Neural progenitor cell (in vitro differentiated cells): ENCODE results near the gene SNUPN. TPM values are rescaled to one million over a fixed set of nuclear protein-coding genes. Genes with fewer than 3 reads are reported as not detected.

Source experiments
- DNase-seq: peaks from one replicate; pipeline ENCODE4 v3.0.0-alpha.2; 2016; ENCODE audit warnings: low spot score
- H2AFZ ChIP-seq: fragments of 200-600 bp; sonication (generic); replicated peaks from 2 replicates; pipeline ENCODE4 v1.6.1; 2016; ENCODE audit warnings: antibody characterized with exemption
- H3F3A ChIP-seq: fragments of 200-600 bp; sonication (generic); 2 replicates; pipeline ENCODE4 v1.6.1; 2016; ENCODE audit warnings: antibody characterized with exemption, low read depth
- H3K27ac ChIP-seq: fragments of 200-600 bp; sonication (generic); 2 replicates; pipeline ENCODE4 v1.5.1; 2016; ENCODE audit warnings: mild to moderate bottlenecking
- H3K27me3 ChIP-seq: fragments of 200-600 bp; sonication (generic); 2 replicates; pipeline ENCODE4 v1.6.1; 2016; ENCODE audit warnings: mild to moderate bottlenecking, moderate library complexity
- H3K36me3 ChIP-seq: fragments of 200-600 bp; sonication (generic); 2 replicates; pipeline ENCODE4 v1.5.1; 2016
- H3K4me1 ChIP-seq: fragments of 200-600 bp; sonication (generic); 2 replicates; pipeline ENCODE4 v1.6.1; 2016; ENCODE audit warnings: mixed run types
- H3K4me2 ChIP-seq: fragments of 200-600 bp; sonication (generic); 2 replicates; pipeline ENCODE4 v1.6.1; 2016
- H3K4me3 ChIP-seq: fragments of 200-600 bp; sonication (generic); 2 replicates; pipeline ENCODE4 v1.5.1; 2016
- H3K79me2 ChIP-seq: fragments of 200-600 bp; sonication (generic); 2 replicates; pipeline ENCODE4 v1.6.1; 2016; ENCODE audit warnings: low read depth
- H3K9ac ChIP-seq: fragments of 200-600 bp; sonication (generic); 2 replicates; pipeline ENCODE4 v1.6.1; 2016
- H3K9me3 ChIP-seq: fragments of 200-600 bp; sonication (generic); 2 replicates; pipeline ENCODE4 v1.5.1; 2016; ENCODE audit warnings: low read depth
- H4K20me1 ChIP-seq: fragments of 200-600 bp; sonication (generic); 2 replicates; pipeline ENCODE4 v1.6.1; 2016; ENCODE audit warnings: low read depth
- H3K27ac Mint-ChIP-seq: 3 replicates; pipeline ENCODE4 v1.8.0; 2021; ENCODE audit warnings: mixed read lengths
- H3K27me3 Mint-ChIP-seq: 2 replicates; pipeline ENCODE4 v1.8.0; 2022; ENCODE audit warnings: low read depth, mild to moderate bottlenecking, inconsistent platforms, moderate library complexity, mixed read lengths; ENCODE audit not compliant: insufficient read depth
- H3K36me3 Mint-ChIP-seq: 3 replicates; pipeline ENCODE4 v1.8.0; 2021; ENCODE audit warnings: mixed read lengths
- H3K4me1 Mint-ChIP-seq: 3 replicates; pipeline ENCODE4 v1.8.0; 2021; ENCODE audit warnings: mixed read lengths
- H3K4me3 Mint-ChIP-seq: 3 replicates; pipeline ENCODE4 v1.8.0; 2021; ENCODE audit warnings: mild to moderate bottlenecking, moderate library complexity, mixed read lengths
- H3K9me3 Mint-ChIP-seq: 3 replicates; pipeline ENCODE4 v1.8.0; 2020; ENCODE audit warnings: mixed read lengths
- EZH2 ChIP-seq: fragments of 200-600 bp; sonication (generic); IDR thresholded peaks from 2 replicates; pipeline ENCODE4 v1.6.1; 2017; ENCODE audit warnings: antibody characterized with exemption, mild to moderate bottlenecking, moderate library complexity
- EZH2phosphoT487 ChIP-seq: fragments of 200-600 bp; sonication (generic); IDR thresholded peaks from 2 replicates; pipeline ENCODE4 v1.6.1; 2017; ENCODE audit warnings: antibody characterized with exemption
- total RNA-seq: library from RNA; depleted of rRNA; stranded (reverse); fragments of >200 nt; gene quantifications from 2 replicates; pipeline ENCODE4 v1.2.3, GENCODE V29; 2015; ENCODE audit warnings: low replicate concordance
- TF ChIP-seq, protein P1 (sequence below): fragments of 200-600 bp; sonication (generic); IDR thresholded peaks from 2 replicates; pipeline ENCODE4 v1.5.1; 2017; ENCODE audit warnings: antibody characterized with exemption, mild to moderate bottlenecking

SNUPN gene
- total RNA-seq, 1 donor from 2014 or later, result 18.4 TPM

DNA sequence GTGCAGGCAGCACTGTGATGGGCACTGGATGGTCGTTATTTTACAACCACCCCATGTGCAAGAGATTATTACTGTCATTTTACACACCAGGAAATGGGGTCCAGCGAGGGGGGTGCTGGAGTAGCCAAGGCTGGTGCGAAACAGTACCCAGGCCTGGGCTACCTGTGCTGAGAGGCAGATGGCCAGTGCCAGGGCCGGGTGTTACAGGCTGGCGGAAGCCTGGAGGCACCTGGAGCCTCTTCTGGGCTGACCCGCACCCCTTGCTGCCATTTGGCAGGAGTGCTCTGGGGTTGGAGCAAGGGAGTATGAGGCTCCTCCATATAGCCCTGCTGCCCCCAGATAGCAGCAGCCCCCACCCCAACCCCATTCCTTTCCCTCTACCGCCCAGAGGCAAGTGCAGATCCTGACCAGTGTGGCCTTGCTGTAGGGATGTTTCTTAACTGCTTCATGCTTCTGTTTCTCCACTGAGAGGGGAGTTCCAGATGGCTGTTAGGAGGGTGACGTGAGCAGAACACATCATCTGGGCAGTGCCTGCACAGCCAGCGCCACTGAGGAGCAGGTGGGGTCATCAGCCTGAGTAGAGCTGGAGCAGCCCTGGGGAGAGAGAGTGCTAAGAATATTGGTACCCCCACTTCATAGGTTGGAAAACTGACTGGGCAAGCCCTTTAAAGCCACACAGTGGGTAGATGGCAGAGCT lies 37.4 kb upstream of the SNUPN start:
- no peak overlapping the region for H3K9ac ChIP-seq
- no peak for DNase-seq
- H3K27me3 ChIP-seq, result no peaks in the 10 kb centered on the region
- no peaks in the 10 kb centered on the region for H3K4me1 ChIP-seq
- H4K20me1 ChIP-seq, result peaks cover 16% of the 10 kb centered on the region
- H3K79me2 ChIP-seq, result no peaks in the 10 kb centered on the region
- H3K27ac Mint-ChIP-seq, result no peak overlapping the region
- no peak overlapping the region for H3K4me2 ChIP-seq
- no peaks in the 10 kb centered on the region for H3K9me3 ChIP-seq
- H3K4me1 Mint-ChIP-seq, result peaks cover 7% of the 10 kb centered on the region
- H3K4me3 ChIP-seq, result no peak overlapping the region
- peaks cover 3% of the 10 kb centered on the region for H3K36me3 Mint-ChIP-seq
- H3K9me3 Mint-ChIP-seq, result no peaks in the 10 kb centered on the region
- H3F3A ChIP-seq, result no peaks in the 10 kb centered on the region
- H3K4me3 Mint-ChIP-seq, result no peak overlapping the region
- peaks cover 2% of the 10 kb centered on the region for H3K27me3 Mint-ChIP-seq
- H3K36me3 ChIP-seq, result no peaks in the 10 kb centered on the region
- no peak overlapping the region for H3K27ac ChIP-seq
- no peak overlapping the region for H2AFZ ChIP-seq
- TF ChIP-seq, protein P1, sequence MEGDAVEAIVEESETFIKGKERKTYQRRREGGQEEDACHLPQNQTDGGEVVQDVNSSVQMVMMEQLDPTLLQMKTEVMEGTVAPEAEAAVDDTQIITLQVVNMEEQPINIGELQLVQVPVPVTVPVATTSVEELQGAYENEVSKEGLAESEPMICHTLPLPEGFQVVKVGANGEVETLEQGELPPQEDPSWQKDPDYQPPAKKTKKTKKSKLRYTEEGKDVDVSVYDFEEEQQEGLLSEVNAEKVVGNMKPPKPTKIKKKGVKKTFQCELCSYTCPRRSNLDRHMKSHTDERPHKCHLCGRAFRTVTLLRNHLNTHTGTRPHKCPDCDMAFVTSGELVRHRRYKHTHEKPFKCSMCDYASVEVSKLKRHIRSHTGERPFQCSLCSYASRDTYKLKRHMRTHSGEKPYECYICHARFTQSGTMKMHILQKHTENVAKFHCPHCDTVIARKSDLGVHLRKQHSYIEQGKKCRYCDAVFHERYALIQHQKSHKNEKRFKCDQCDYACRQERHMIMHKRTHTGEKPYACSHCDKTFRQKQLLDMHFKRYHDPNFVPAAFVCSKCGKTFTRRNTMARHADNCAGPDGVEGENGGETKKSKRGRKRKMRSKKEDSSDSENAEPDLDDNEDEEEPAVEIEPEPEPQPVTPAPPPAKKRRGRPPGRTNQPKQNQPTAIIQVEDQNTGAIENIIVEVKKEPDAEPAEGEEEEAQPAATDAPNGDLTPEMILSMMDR, result no peak
- TF ChIP-seq EZH2phosphoT487 (no peak), EZH2 (no peak)

DNA sequence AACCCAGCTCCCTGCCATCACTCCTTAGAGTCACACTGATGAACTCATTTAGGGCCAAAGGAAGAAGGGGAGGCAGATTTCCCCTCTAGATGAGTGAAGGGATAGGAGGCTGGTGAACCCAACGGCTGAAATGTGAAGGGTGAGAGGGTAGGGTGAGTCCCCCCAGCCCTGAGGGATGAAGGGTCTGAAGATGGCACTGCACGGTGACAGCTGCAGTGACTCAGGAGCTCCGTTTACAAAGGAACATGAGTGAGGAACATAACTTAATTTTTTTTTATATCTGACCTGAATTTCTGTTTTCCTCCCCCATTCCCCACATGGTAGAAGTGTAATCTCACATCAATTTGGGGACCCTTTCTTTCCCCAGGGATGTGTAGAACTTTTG lies 36.2 kb upstream of the SNUPN start:
- Histone ChIP-seq H3K9ac (no peak overlapping the region), H3K4me3 (no peak overlapping the region), H3K4me2 (no peak overlapping the region), H3K9me3 (no peaks in the 10 kb centered on the region), H3K27me3 (no peaks in the 10 kb centered on the region), H3K79me2 (no peaks in the 10 kb centered on the region), H2AFZ (no peak overlapping the region), H3K36me3 (no peaks in the 10 kb centered on the region), H3K27ac (no peak overlapping the region), H3F3A (no peaks in the 10 kb centered on the region), H3K4me1 (no peaks in the 10 kb centered on the region), H4K20me1 (peaks cover 20% of the 10 kb centered on the region)
- Mint-ChIP-seq H3K36me3 (peaks cover 3% of the 10 kb centered on the region), H3K27ac (no peak overlapping the region), H3K9me3 (no peaks in the 10 kb centered on the region), H3K27me3 (peaks cover 2% of the 10 kb centered on the region), H3K4me1 (peaks cover 7% of the 10 kb centered on the region), H3K4me3 (no peak overlapping the region)
- no peak for DNase-seq
- TF ChIP-seq, protein P1, result no peak
- TF ChIP-seq EZH2 (no peak), EZH2phosphoT487 (no peak)

DNA sequence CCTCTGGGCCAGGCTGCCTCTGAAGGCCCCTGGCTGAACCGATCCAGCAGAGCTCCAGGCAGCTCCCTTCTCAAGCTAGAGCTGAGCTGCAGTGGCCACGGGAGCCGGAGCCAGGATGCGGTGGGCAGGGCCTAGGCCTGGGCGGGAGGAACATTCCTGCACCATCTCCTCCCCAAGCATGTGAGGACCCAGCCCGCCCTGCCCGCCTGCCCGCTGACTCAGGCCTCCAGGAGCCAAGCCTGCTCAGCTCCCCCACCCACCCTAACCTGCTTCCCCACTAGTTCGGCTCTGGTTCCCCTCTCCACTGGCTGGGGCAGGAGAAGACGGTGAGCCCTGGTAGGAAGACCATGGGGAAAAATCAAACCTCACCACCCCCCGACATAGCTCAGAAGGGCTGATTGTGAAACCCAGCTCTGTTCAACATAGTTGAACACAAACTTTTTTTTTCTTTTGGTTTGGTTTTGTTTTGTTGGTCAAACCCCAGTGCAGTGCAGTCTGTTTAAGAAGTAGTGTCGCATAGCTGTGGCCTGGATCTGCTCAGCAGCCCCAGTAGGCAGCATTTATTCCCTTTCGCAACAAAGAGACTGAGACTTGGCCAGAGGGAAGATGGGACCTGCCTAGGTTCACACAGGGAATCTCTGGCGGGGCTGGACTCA lies 35.7 kb upstream of the SNUPN start:
- peaks cover 24% of the 10 kb centered on the region for H4K20me1 ChIP-seq
- H3K9ac ChIP-seq, result no peak overlapping the region
- H3K9me3 ChIP-seq, result no peaks in the 10 kb centered on the region
- H3K27ac ChIP-seq, result no peak overlapping the region
- H3K27me3 Mint-ChIP-seq, result peaks cover 2% of the 10 kb centered on the region
- peak; percentile 42 for DNase-seq
- no peak overlapping the region for H3K4me3 Mint-ChIP-seq
- no peak overlapping the region for H3K4me3 ChIP-seq
- H3K4me2 ChIP-seq, result no peak overlapping the region
- H3K4me1 ChIP-seq, result no peaks in the 10 kb centered on the region
- no peaks in the 10 kb centered on the region for H3K27me3 ChIP-seq
- no peak for TF ChIP-seq EZH2phosphoT487
- TF ChIP-seq EZH2, result no peak
- TF ChIP-seq, protein P1, result no peak
- no peaks in the 10 kb centered on the region for H3K79me2 ChIP-seq
- peaks cover 4% of the 10 kb centered on the region for H3K36me3 Mint-ChIP-seq
- peaks cover 3% of the 10 kb centered on the region for H3K4me1 Mint-ChIP-seq
- H3K36me3 ChIP-seq, result no peaks in the 10 kb centered on the region
- H3K27ac Mint-ChIP-seq, result no peak overlapping the region
- no peaks in the 10 kb centered on the region for H3F3A ChIP-seq
- H2AFZ ChIP-seq, result no peak overlapping the region
- H3K9me3 Mint-ChIP-seq, result no peaks in the 10 kb centered on the region
